Kidney tubule cell (primary cell): ENCODE measurements around the gene DPM2.

Experiments
- DNase-seq: peaks from one replicate; pipeline ENCODE4 v3.0.0-alpha.2; 2018; ENCODE audit warnings: low spot score

Gene DPM2

DNA sequence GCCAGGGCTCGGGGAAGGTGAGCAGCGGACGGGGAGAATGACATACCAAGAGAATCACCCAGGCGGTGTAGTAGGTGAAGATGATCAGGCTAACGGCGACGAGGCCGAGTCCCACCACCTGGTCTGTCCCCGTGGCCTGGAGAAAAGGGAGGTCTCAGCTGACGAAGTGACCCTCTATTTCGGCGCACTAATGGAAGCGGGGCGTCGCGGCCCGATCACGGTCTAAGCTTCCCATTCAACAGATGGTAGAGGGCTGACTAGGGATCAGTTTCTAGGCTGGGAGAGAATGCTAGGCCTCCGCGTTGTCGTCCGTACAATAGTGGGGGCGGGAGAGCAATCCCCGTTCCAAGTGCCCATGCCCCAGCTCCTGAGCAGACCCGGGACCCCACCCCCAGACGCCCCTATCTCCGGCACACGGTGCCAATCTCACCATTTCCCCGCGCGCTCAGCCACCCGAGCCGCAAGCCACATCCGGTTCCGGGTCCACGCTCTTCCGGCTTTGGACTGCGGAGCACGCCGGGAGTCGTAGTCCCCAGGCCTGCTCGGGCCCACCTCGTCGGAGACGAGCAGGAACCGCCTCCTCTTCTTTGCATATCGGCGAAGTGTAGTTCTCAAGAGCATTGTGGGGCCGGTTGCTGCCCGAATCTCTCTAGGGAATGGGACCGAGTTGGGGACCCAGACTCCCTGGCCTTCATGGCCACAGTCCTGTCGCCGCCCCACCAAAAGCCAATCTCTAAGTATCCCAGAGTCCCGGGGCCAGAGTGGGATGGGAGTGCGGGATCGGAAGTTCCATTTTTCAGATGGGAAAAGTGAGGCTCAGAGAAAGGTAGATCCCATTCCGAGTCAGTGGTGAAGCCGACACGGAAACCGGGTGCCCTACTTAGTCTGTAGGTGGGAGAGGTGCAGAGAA lies at the start of gene DPM2:
DPM2 (minus strand) TSS at position 467 of the 910 bp plus-strand sequence; CDS start at position 433, 34 bp downstream.
- DNase-seq = peak; percentile 86

GRCh38 chr9:127987103-127987614 lies 49.5 kb upstream of the DPM2 start:
- peak; percentile 96 for DNase-seq

GRCh38 chr9:127985011-127985410 lies 47.4 kb upstream of the DPM2 start:
- no peak for DNase-seq

GRCh38 chr9:127983847-127984289 lies 46.2 kb upstream of the DPM2 start:
- DNase-seq = no peak

GRCh38 chr9:127982912-127983311 lies 45.3 kb upstream of the DPM2 start:
- no peak for DNase-seq

GRCh38 chr9:127981559-127982121 lies 44.0 kb upstream of the DPM2 start:
- DNase-seq = no peak

- DNase-seq = peak; percentile 93
Measured at GRCh38 chr9:127980706-127981558, 43.3 kb upstream of the DPM2 start, which contains the start of gene EEIG1. Gene EEIG1, minus strand, starts transcription at chr9:127980989. Its CDS starts 852 bp downstream, at chr9:127980137.

- DNase-seq = peak; percentile 58
Measured at GRCh38 chr9:127980060-127980705, 42.5 kb upstream of the DPM2 start.

DNA sequence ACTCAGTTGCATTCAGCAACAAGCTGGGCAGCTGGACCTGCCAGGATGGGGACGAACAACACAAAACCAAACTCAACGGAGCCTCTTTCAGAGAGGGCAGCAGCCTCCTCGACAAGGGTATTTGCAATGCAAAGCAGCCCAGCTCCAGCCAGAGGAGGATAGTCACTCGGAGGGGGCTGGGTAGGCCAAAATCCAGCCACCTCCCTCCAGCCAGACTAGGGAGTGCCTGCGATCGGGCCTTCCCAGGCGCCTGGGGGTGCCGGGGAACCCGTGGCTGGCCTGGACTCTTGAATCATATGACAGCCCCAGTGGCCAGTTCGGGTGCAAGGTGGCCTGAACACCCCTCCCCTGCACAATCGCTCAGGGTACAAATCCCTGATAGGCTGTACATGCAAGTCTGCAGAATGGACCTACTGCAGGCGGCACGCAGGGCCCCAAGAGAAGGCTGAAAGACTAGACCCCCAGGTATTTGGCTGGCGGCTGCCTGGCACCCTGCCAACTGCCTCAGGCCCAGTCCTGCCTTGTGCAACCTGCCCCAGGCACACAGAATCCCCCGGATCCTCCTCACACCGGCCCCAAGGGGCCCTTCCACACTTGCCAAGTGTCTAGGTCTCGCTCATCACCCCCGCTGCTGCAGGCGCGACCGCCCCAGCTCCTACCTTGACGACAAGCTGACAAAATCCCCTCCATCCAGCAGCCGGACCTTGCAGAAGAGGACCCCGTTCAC lies 41.8 kb upstream of the DPM2 start:
- peak; percentile 60 for DNase-seq

- DNase-seq = no peak
Measured at GRCh38 chr9:127979015-127979332, 41.3 kb upstream of the DPM2 start.

- peak; percentile 63 for DNase-seq
Measured at GRCh38 chr9:127977884-127978647, 40.4 kb upstream of the DPM2 start.

DNA sequence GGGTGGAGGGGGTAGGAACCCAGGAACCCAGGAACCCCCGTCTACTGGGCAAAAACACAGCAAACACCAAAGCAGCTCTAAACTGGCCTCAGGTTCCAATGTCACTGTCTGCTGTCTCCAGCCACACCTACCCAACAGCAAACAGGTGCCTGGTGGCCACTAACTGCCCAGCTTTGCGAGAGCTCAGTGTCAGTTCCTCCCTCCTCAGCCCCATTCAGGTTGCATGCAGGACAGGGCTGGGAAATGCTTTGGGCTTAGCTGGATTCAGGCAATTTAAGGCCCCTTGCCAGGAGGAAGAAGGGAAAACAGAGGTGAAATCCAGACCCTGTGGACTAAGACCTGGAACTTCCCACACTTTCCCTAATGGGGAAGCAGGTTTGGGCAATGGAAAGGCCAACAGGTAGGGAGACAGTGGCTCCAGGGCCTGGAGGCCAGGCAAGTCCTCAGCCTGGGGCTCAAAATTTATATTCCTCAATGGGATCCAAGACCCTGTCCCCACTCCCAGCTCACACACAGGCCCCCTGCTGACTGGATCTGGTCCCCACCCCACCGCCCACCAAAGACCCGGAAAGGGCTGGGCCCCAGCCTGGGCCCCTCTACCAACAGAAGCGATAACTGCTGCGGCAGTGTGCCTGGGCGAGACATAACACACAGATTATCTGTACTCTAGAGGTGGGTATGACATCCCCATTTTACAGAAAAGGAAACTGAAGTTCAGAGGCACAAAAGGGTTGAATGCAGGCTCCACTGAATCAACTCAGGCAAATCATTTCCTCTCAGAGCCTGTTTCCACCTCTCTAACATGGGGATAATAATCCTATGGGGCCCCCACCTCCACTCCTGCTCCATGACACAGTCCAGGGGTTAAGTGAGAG lies 39.6 kb upstream of the DPM2 start:
- no peak for DNase-seq

DNA sequence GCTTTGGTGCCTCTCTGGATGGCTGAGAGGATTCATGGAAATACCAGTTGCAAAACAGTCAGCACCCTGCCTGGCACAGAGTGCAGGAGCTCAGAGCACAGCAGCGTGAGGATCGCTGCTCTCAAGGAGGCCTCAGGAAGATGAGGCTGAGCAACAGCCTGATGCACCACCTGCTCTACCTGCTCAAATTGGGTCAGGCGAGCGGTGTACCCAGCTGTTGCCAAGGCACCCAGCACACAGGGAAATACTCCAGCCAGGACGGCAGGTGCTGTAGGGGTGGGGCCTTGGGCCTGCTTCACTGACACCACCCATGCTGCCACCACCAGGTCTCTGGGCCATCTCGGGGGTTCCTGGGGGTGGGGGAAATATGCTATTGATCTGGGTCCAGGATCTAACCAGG lies 38.8 kb upstream of the DPM2 start:
- DNase-seq = peak; percentile 37

DNA sequence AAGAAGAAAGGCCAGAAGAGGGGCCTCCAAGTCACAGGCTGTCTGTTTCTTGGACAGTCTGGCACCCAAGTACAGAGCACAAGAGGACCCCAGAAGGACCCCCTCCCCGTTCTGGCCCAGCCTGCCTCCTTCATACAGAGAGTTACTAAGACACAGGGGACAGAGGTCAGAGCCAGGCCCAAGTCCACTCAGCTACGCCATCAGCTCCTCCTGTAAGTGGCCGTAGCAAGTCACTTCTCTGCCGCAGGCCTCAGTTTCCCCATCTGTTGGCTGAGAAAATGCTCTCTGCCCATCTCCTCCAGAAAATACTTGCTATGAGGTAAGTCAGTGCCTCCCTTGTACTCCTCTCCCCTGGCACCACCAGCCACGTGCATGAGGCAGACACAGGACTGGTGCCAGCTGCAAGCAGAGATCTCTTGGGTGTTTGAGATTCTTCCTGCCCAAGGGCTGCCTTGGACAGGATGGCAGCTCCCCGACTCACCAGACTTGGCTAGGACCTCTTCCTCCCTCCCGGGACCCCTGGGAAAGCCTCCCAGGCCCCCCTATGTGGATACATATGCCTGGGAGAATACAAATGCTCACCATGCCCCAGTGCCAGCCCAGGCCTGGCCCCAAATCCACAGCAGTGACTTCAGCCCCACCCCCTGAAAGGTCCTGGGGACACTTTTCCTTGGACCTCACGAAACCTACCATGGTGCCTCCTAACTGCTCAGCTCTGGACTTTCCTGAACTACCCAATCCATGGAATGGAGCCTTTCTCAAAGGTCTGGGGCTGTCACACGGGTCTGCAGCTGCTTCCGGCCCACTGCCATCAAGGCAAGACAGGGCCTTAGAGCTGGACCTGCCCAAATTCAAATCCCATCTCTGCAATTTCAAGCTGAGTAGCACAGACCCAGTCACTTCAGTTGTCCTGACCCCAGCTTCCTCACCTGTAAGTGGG lies 38.0 kb upstream of the DPM2 start:
- no peak for DNase-seq

DNA sequence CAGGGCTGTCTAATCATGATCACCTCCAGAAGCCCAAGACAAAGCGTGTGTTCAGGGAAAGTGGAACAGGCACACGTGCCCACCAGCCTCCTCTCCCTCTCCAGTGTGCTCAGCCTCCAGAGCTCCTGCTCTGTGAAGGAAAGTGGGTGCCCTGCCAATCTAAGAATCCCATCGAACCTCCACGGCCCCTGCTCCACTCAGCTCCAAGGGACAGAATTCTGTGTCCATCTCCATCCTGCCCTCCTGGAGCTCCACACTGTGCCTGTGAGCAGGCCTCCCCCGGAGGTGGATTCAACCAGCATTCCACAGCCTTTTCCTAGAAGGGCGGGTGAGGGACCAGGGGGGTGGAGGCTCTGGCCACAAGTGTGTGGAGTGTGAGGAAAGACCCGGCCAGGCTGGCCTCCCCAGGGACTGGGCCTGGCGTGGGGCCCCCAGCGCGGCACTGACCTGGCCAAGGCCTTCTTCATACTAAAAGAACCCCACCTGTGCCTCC lies 37.2 kb upstream of the DPM2 start:
- no peak for DNase-seq

DNA sequence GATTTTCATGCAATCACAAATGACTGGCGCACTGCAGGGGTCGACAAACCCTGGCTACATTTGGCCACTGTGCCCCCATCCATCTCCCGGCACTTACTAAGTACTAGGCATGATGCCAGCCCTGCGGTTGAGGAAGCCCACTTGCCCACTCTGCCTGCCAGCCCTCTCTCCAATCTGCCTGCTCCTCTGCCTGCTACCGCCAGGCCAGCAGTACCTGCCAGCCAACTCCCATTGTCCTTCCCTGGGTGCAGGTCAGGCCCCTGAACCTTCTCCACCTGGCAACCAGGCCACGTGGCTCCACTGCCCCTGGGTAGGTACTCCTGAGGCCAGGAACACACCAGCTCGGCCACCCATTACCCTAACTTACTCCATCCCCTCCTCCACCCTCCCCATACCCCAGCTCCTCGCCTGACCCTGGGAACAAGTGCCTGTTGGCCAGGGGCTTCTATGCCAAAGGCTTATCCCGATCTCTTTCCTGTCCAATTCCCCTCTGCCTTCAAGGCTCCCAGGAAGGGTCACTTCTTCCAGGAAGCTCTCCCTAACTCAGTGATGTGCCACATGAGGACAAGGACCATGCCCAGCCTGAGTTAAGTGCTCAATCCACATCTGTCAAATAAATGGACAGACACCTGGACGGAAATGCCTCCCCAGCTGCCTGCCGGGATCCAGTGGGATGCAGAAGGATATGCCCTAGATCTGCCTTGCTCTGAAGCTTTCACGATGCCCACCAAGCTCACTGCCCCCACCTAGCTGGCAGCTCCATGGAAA lies 36.5 kb upstream of the DPM2 start:
- DNase-seq = no peak
